Activated CD8-positive, alpha-beta memory T cell treated with anti-CD3 and anti-CD28 coated beads, Interleukin-2, amount 50 U/mL, for 4 hours (primary cell): Measurements from ENCODE around the gene SACS.
"Not testable (repeated sequence)": the region's sequence is repeated elsewhere in the genome, so short reads cannot be mapped to it uniquely, and the experiment has no call there.

Source experiments
- DNase-seq: peaks from one replicate; pipeline ENCODE4 v3.0.0-alpha.2; 2020

Gene SACS

DNA sequence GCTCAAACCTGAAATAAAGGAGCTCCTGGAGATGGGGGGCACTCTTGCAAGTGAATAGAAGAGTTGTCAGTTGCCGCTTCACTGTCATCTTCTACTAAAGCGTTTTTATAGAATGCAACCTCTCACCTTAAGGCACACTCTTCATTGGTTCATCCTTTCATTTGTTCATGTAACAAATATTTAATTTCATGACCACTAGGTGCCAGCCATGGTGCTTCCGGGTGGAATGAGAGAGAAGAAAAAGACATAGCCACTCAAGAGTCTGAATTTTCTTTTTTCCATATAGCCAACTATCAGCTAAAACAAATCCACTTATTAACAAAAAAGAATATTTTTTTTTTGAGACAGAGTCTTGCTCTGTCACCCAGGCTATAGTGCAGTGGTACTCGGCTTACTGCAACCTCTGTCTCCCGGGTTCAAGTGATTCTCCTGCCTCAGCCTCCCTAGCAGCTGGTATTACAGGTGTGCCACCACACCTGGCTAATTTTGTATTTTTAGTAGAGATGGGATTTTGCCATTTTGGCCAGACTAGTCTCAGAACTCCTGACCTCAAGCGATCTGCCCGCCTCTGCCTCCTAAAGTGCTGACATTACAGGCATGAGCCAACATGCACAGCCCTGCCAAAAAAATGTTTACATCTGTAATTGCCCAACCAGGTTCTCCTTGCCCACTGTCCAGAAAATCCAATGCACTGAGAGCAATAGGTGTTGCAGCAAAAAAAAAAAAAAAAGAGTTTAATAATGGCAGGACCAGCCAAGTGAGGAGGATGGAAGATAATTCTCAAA, 22.1 kb upstream of the SACS start:
- DNase-seq, result no peak

DNA sequence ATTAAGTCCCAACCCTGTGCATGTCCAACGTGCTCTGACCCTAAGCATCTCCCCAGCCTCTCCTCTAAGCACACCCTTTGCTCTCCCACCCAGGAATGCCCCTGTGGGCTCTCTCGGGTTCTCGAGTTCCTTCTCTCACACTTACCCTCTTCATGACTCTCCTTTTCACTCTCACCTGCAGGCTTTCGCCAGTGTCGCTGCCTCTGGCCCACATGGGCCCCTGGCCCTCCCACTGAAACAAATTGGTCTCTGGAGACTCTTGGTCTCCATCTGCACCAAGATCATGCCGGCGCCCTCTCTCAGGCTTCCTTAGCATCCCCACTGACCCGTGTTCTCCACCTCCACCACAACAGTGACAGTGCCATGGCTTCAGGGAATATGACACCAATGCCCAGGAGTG, 19.6 kb upstream of the SACS start:
- no peak for DNase-seq

DNA sequence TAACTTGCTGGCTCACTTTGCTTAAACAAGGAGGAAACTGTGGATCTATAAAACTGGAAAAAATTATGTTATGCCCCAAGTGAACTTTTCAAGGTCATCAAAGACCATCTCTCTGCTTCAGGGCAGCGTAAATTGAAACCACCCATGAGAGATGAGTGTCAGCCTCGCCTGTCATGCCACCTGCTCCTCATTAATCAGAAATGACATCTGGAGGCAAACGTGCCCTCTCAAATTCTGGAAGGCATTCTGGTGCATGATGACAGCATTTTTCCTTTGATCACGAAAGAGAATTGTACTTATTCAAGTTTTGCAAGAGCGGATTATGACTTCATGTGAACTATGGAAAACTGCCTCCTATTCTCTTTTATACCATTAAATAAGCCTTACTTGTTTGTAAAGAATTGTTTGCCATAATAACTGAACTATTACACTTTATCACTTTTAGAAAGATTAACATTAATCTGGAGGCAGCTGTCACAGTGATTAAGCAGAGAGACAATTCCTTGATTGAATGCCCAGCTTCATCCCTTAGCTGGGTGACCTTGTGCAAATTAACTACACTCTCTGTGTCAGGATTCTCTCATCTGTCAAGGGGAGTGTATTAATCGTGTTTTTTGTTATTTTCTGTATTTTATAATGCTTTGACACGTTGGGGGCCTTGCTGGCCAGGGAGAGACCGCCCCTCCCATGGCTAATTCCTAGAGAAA, 17.0 kb upstream of the SACS start:
- no peak for DNase-seq

DNA sequence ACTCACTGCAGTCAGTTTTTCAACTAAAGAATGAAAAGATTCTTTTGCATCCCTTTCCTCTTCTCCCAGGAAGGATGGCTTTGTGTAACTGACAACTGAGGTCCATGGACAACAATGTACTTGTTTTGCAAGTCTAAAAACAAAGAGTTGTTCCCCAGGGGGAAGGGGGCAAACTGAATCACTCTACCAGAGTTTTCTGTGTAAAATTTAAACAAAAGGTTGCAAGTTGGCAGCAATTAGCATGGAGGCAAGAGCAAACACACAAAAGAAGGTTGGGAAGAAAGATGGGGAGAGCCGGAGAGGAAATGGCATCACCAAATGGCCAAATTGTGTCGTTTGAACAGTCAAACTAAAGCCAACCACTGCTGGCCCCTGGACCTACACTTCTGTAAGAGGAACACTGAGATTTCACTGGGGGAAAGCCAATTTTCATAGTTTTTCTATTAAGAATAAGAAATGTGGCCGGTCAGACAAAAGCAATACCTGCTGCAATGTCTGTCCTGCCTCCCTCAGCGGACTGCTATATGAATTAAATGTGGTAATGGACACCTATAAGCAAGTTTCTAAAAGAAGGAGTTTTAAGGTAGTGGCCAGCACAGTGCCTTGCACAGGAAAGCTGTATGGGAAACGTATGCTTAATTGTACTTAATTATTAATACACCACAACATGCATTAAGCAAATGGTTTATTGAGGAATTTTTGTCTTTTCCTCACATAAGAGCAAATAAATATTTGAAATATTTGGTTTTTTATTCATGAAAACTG, 16.1 kb upstream of the SACS start:
- no peak for DNase-seq

DNA sequence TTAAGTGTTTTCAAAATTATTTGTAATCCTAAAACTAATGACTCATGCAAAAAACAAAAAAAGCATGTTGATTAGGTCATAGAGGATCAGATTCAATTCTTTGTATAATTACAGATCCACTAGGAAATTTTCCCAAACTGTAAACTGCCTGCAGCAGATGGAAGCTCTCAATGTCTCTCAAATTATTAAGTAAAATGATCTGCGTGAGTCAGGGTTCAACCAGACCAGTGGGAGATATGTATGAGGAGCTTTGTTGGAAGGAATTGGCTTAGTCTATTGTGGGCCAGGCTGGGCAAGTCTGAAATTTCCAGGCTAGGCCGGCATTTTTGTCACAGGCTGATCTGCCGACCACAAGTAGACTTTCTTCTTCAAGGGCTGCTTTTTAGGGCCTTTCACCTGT, 14.4 kb upstream of the SACS start:
- no peak for DNase-seq

DNA sequence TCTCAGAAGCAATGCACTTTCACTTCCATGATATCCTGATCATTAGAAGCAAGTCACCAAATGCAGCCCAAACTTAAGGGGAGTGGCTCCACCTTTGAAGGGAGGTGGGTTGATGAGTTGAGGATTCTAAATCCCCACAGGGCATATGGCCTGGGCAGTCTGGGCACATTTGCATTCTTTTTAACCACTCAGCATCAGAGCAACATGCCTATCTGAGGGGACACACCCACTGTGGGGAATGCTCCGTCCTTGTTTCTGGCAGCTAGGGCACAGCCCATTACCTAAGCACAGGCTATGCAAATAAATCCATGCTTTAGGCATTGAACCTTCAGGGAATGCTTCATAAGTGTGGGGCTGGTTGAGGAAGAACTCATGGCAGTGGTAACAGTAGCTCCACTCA, 12.3 kb upstream of the SACS start:
- no peak for DNase-seq

DNA sequence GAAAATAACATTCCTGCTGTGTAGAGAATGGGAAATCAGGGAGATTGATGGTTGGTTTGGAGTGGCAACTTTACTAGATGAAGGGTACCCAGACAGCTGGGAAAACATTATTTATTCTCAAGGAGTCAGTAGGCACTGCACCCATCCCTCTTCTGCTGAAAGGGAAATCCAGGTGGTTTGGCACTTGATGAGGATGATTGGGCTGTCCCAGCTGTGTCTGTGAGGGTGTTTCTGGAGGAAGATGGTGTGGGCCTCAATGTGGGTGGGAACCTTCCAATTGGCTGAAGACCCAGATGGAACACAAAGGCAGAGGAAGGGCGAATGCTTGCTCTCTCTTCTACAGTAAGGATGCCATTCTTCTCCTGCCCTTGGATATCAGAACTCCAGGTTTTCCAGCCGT, 10.4 kb upstream of the SACS start:
- DNase-seq, result no peak

DNA sequence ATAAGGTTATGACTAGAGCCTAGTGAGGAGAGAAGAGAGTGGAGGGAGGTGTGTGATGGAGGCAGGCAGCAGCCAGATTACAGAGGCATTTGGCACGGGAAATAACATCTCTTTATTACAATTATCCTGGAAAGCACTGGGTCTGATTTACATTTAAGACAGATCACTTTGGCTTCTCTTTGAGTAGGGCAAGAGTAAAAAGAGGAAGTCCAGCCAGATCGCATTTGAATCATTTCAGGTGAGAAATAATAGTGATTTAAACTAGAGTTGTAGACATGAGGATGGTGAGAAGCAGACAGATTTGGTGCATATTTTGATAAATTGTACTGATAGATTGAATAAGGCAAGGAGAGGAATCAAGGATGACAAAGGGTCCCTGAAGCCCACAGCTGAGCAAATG, 9.6 kb upstream of the SACS start:
- DNase-seq, result no peak

DNA sequence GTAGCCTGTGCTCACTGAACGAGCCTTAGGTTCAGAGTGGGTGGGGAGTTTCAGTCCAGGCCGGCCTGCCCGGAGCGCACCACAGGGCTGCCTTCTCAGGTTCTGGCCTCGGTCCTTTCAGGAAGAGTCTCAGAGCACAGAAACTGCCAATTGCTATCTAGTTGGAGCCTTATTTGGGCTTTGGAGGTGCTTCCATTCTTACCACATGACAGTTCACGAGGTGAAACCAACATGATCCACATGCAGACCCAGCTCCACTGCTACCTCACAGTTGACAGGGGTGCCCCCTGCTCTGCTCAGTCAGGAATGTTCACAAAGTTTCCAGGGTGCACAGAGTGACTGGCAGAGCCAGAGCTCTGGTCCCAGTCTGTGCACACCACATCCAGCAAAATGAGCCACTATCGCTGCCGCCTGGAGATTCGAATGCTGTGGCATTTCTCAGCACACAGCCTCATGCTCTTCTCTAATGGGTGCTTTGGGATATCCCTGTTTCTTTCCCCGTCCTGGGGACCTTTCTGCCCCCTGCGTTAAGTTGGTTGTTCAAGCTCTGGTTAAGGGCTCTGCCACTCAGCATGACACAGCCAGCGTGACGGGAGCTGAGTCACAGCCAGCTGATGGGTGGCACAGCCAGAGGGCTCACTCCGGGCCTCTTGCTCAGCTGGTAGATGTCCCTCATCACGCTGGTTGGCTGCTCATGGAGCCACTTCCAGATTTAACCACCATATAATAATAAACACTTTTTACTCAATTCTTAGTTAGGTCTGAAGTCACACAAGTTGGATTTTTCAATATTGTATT, 7.5 kb upstream of the SACS start:
- no peak for DNase-seq

DNA sequence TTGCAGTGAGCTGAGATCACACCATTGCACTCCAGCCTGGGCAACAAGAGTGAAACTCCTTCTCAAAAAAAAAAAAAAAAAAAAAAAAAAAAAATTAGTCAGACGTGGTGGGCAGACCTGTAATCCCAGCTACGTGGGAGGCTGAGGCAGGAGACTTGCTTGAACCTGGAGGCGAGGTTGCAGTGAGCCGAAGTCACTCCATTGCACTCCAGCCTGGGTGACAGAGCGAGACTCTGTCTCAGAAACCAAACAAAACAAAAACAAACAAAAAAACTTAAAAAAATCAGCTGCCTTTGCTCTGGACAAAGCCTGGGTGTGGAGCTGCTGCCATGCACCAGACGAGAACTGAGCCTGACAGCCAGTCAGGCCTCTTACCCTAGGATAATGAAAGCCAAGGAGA, 6.8 kb upstream of the SACS start:
- not testable (repeated sequence) for DNase-seq

DNA sequence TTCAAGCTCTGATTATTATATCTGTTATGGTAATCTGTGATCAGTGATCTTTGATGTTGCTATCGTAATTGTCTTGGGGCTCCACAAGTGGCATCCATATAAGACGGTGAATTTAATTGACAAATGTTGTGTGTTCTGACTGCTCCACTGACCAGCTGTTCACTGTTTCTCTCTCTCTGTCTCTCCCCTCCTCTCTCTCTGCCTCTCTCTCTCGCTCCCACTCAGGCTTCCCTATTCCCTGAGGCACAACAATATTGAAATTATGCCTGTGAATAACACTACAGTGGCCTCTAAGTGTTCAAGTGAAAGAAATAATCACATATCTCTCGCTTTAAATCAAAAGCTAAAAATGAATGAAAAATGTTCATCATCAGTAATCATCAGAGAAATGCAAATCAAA, 4.4 kb upstream of the SACS start:
- no peak for DNase-seq

DNA sequence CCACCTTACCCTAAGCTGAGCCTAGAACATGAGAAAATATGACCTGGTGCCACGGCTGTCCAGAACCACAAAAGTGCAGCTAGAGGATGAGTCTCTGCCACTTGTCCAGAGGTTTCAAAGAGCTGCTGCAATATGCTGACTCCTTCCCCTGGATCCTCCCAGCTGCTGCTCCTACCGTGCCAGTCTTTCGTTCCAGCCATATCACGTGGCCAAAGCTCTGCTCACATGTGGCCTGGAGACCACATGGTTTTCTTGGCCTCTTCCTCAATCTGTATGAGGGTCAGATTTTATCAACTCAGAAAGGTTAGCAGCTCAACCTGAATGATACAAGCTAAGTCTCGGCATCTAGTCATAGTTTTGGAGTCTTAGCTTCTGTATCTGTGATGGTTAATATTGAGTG, 3.2 kb upstream of the SACS start:
- no peak for DNase-seq

DNA sequence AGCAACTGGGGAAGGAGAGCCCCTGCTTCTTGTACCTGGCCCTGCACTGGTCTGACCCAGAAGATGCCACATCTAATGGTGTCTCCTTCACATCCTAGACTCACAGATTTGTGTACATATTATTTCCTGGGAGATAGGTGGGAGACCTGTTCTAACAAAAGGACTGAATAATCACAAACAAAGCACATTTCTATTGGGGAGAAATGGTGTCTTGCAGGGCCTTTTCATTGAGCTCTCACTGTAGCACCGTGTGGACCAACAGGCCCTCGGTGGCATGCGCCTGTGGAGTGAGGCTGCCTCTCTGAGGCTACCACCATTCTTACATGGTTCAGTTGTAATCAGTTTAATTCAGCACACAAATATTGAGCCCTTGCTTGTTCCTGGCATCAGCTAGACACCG, 989 bp upstream of the SACS start:
- no peak for DNase-seq

DNA sequence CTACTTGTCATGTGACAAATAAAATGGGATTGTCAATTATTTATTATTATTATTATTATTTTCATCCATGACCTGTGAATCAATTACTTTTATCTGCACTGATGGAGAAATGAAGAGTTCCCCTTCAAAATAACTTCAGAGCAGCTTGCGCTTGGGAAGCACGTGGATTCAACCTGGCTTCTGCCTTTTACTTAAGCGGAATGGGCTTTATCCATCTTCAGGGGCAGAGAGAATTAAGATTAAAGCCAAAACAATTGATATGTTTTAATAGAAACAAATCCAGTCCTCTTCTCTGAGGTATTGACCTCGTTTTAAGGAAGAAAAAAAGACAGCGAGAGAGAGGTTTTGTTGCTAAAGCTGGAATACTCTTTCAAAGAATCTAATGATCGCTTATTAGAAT, 876 bp downstream of the SACS start:
- DNase-seq, result no peak

DNA sequence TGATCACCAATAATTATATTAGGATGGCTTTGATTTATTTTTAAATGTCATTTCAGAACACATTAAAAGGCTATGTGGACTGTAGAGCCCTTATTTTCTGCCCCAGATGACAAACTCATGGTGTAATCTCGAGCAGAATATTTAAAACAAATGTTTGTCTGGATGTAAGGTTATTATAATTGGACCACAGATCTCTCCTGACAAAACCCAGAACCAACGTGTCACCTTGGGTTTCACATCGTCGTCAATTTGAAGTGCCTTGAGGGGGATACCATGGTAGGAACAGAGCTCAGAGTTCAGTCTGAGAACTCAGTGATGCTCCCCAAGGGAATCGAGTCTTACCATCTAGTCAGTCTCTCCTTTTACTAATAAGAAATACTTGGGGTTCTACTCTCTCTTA, 2.8 kb downstream of the SACS start:
- no peak for DNase-seq

DNA sequence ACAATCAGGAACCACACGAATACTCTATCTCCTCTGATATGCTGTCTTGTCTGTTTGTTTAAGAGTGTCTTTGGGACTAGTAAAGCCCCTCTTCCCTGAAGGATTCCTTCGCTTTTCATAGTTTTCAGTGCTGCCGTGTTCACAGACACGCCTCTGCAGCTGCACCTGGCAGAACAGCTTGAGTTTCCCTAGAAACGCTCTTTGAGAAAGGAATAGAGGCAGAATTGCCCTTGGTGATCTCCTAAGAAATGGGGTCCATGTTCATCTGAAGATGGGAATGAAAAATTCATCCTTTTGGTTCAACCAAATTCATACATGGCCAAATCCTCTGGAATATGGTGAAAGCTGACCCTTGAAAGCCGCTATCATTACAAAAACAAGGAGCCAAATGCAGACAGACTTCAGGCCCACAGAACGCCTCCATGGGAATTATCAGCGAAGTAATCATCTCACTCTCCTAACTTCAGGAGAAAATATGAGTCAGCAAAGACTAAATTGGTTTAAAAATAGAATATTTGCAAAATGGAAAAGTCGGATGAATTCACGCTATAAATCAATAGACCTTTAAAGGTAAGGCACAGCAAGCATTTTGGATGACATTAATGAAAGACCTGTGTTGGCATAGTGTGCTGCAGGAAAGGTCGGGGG, 5.5 kb downstream of the SACS start:
- no peak for DNase-seq

DNA sequence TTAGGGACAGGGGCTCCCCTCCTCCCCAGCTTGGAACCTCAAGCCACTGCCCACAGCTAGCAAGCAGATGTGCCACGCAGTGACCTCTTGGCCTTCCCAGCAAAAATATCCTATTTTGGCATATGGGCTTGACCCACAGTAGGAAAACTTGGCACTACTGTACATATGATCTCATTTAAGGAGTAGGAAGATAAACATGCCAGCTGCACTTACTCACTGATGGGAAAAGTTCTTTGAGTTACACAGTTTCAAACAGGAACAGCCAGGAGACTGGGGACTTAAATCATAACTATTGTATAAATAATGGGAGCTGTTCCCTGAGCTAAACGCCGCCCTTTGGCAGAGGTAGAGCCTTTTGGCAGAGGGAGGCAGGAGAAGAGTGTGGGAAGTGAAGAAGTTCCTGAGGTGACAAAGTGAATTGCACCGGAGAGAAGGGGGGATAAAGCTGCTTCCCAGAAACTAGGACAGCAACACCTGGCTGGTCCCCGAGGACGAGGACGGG, 6.1 kb downstream of the SACS start:
- no peak for DNase-seq

DNA sequence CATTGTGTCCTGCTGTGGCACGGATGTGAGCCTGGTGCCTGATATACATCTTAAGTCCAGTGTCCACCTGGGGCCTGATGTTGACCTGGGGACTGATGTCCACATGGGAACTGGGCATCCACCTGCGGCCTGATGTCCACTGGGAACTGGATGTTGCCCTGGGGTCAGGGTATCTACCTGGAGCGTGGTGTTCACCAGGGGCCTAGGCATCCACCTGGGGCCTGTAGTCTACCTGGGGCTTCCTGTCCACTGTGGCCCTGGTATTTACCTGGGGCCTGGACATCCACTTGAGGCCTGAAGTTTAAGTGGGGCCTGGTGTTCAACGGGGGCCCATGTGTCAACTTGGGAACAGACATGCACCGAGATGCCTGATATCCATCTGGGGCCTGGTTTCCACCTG, 11.9 kb downstream of the SACS start:
- DNase-seq, result no peak

DNA sequence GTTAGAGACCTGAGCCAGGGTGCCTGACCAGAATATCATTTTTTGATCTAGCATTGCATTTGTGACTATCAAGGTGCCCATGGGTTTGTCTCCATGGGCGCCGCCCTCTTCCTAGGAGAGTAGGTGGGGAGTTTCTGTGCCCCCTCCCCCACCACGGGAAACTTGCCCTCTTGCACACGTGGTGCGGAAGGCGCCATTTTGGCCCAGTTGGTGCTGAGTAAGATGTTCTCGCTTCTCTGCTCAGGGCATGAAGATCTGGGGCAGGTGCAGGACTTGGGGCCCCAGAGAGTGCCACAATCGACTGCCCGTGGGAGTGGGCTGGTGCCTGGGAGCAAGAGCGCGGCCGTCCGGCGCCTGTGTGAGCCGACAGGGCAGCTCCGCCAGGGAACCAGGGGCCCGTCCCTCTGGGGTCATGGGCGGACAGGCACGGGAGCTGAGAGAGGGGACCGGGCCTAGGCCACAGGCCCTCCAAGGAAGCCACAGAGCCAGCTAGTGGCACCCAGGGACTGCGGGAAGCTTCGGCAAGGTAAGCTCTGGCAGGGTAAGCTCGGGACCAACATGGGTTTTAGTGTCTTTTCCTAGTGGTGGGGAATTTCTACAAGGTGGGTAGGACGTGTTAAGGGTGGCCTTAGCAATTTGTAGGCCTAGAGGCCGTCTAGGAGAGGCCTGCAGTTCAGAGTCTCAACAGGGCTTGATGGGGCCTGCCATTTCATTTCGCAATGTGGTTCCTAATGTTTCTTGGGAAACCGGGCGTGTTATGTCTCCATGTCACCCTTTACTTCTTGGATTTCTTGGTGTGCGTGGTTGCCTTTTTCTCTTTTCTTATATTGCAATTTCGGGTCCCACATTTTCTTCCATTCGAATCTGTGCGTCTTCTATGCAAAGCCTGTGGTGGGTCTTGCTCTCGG, 14.5 kb downstream of the SACS start:
- no peak for DNase-seq

DNA sequence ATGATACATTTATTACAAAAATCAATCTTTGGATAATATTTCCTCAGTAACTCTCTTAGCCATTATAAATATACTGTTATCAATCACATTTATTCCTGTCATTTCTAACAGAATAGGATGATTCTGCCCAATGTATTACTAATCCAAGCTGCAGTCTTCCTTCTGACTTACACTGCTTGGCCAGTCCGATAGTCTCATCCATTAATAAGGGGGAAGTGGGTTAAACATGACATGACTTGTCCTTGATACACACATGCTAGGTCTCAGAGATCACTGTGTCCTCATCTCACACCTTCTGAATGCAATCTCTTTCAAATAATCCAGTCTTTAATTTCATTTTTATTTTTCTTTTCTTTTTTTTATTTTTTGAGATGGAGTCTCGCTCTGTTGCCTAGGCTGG, 18.8 kb downstream of the SACS start:
- DNase-seq, result no peak

DNA sequence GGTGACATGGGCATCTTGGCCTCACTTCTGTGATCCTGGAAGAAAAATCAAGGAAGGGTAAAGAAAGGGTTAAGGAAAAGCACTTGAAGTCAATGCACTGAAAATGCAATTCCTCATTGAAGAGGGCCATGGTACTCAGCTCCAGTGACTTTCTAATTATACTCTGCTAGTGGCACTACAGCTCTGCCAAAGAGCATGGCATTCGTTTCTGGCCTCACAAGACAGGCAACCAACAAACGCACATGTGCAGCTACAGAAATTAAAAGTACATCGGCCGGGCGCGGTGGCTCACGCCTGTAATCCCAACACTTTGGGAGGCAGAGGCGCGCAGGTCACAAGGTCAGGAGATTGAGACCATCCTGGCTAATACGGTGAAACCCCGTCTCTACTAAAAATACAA, 21.8 kb downstream of the SACS start:
- DNase-seq, result no peak
